Occipital lobe (tissue), 2 donors: ENCODE results near the gene LSM7. TPM values are rescaled to one million over a fixed set of nuclear protein-coding genes. Genes with fewer than 3 reads are reported as not detected.
A peak's percentile ranks its signal among the peaks of the same experiment; 100 is the strongest.
"Not testable (repeated sequence)": the region's sequence is repeated elsewhere in the genome, so short reads cannot be mapped to it uniquely, and the experiment has no call there.

Source experiments
- DNase-seq: peaks from one replicate; lab custom pipeline; 2025; lab: John Stamatoyannopoulos, UW
- total RNA-seq: library from RNA; depleted of rRNA; stranded (reverse); fragments of >200 nt; gene quantifications from one replicate; pipeline ENCODE4 v1.2.3, GENCODE V29; 2014

Gene LSM7
- total RNA-seq, 1 donor from 2014 or later, result 61.6 TPM

DNA sequence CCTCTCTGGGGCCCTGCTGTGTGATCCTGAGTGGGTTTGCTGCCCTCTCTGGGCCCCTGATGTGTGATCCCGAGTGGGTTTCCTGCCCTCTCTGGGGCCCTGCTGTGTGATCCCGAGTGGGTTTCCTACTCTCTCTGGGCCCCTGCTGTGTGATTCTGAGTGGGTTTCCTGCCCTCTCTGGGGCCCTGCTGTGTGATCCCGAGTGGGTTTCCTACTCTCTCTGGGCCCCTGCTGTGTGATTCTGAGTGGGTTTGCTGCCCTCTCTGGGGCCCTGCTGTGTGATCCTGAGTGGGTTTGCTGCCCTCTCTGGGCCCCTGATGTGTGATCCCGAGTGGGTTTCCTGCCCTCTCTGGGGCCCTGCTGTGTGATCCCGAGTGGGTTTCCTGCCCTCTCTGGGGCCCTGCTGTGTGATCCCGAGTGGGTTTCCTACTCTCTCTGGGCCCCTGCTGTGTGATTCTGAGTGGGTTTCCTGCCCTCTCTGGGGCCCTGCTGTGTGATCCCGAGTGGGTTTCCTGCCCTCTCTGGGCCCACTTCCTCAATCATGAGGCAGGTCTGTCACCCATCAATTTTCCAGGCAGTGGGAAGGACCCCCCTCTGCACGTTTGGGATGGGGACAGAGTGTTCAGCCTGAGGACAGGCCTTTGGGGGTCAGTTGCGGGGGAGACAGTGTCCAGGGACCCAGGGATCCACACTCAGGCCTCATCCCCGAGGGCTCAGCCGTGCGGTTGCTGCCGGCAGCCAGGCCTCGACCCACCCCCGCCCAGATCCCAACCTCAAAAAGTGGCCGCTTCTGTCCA, 46.9 kb downstream of the LSM7 start:
- DNase-seq, result not testable (repeated sequence)

GRCh38 chr19:2280633-2281264, 47.6 kb downstream of the LSM7 start:
- no peak for DNase-seq

- no peak for DNase-seq
These were observed 49.8 kb downstream of the LSM7 start for GRCh38 chr19:2278459-2279158.

DNA sequence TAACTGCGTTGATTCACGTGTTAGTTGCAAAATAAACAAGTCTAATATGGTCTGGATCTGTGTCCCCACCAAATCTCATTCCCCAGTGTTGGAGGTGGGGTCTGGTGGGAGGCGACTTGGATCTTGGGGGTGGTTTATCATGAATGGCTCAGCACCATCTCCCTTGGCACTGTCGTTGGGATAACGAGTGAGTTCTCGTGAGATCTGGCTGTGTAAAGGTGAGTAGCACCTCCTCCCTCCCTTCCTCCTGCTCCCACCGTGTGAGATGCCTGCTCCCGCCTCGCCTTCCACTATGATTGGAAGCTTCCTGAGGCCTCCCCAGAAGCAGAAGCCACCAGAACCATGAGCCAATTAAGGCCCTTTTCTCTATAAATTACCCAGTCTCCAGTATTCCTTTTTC, 51.2 kb downstream of the LSM7 start:
- no peak for DNase-seq

- DNase-seq, result no peak
These were observed 51.9 kb downstream of the LSM7 start for GRCh38 chr19:2276429-2276986.

GRCh38 chr19:2275588-2276428, 52.6 kb downstream of the LSM7 start:
- no peak for DNase-seq

DNA sequence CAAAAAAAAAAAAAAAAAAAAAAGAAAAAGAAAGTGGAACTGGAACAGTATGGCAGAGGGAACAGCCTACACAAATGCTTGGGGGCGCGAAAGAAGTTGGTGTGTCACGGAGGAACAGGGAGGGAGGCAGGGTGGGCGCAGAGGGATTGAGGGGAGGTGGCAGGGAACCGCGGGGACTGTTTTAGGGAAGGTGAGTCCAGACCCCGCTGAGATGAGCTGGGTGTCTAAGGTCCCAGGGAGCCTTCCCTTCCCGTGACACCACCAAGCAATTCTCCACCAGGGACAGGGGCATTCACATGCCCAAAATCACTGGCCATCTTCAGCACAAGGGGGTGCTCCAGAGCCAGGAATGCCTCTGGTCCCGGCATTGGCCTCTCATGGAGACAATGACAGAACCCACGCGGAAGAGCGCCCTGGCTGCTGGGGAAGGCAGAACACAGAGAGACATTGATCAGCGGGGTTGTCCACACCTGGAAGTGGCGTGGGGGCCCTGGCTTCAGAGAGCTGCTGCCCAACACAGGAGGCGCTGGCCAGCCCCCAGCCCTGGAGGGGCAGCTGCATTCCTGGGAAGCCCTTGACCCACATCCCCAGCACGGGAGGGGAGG, 53.4 kb downstream of the LSM7 start:
- DNase-seq, result peak; percentile 49

GRCh38 chr19:2274185-2274711, 54.1 kb downstream of the LSM7 start:
- no peak for DNase-seq

- DNase-seq, result no peak
These were observed 54.8 kb downstream of the LSM7 start for GRCh38 chr19:2273356-2274184.

Other genes with a start within 250 kb of the LSM7 start
- gene MOB3A, start 232.3 kb downstream of the LSM7 start, total RNA-seq, result 14.2 TPM
- 2.2 TPM for gene IZUMO4, start 231.7 kb downstream of the LSM7 start, total RNA-seq
- 64.3 TPM for gene AP3D1, start 177.0 kb downstream of the LSM7 start, total RNA-seq
- gene DOT1L, start 164.7 kb downstream of the LSM7 start, total RNA-seq, result 4.7 TPM
- gene PLEKHJ1, start 92.3 kb downstream of the LSM7 start, total RNA-seq, result 35.7 TPM
- 26.4 TPM for gene SF3A2, start 91.8 kb downstream of the LSM7 start, total RNA-seq
- not detected for gene AMH, start 79.3 kb downstream of the LSM7 start, total RNA-seq
- gene JSRP1, start 72.2 kb downstream of the LSM7 start, total RNA-seq, result not detected
- gene PEAK3, start 46.4 kb downstream of the LSM7 start, total RNA-seq, result not detected
- 0.62 TPM for gene LINGO3, start 20.4 kb downstream of the LSM7 start, total RNA-seq
- gene SPPL2B, start 98 bp upstream of the LSM7 start, total RNA-seq, result 22.6 TPM
- 0.16 TPM for gene TMPRSS9, start 31.7 kb upstream of the LSM7 start, total RNA-seq
- gene TIMM13, start 99.0 kb upstream of the LSM7 start, total RNA-seq, result 16.2 TPM
- gene LMNB2, start 128.4 kb upstream of the LSM7 start, total RNA-seq, result 36.2 TPM
- 4.7 TPM for gene GADD45B, start 147.5 kb upstream of the LSM7 start, total RNA-seq